Islet of Langerhans (tissue), 1 donor: ENCODE data around the gene C19orf47.
"Not testable (repeated sequence)": the region's sequence is repeated elsewhere in the genome, so short reads cannot be mapped to it uniquely, and the experiment has no call there.

Experiments used
- FAIRE-seq: peaks from one replicate; lab custom pipeline; 2011; peaks lifted over from hg19 to GRCh38; lab: Jason Lieb, UNC

Gene C19orf47

DNA sequence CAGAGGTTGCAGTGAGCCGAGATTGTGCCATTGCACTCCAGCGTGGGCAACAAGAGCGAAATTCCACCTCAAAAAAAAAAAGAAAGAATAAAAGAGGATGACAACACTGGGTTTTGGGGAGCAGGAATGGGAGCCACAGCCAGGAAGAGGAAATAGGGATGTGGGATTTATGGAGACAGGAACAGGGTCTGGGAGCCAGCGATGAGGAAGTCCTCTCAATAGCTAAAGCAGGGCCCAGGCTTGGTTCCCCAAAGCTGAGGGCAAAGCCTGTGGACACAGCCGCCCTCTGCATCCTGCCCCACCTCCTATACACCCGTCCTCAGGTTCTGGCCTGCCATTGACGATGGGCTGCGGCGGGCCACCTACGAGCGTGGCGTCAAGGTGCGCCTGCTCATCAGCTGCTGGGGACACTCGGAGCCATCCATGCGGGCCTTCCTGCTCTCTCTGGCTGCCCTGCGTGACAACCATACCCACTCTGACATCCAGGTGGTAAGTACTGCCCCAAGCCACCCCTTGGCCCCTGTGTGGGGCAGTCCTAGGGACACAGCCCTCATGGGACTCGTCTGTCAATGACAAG is 28.2 kb upstream of the C19orf47 start:
- FAIRE-seq: no peak

DNA sequence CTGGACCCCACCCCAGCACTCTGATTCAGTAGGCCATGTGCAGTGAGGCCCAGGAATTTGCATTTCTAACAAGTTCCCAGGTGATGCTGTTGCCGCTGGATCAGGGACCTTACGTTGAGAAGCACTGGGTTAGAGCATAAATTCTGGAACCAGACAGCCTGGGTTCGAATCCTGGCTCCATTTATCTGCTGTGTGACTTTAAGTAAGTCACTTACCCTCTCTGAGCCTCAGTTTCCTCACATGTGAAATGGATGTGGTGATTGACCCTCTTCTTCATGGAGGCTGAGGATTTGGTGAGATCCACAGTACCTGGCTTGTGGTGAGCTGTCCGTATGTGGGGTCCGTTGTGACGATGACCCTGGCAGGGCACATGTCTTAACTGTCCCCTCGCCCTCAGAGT is 25.9 kb upstream of the C19orf47 start:
- no peak for FAIRE-seq

GRCh38 chr19:40371802-40372122 is 23.6 kb upstream of the C19orf47 start:
- FAIRE-seq: no peak

DNA sequence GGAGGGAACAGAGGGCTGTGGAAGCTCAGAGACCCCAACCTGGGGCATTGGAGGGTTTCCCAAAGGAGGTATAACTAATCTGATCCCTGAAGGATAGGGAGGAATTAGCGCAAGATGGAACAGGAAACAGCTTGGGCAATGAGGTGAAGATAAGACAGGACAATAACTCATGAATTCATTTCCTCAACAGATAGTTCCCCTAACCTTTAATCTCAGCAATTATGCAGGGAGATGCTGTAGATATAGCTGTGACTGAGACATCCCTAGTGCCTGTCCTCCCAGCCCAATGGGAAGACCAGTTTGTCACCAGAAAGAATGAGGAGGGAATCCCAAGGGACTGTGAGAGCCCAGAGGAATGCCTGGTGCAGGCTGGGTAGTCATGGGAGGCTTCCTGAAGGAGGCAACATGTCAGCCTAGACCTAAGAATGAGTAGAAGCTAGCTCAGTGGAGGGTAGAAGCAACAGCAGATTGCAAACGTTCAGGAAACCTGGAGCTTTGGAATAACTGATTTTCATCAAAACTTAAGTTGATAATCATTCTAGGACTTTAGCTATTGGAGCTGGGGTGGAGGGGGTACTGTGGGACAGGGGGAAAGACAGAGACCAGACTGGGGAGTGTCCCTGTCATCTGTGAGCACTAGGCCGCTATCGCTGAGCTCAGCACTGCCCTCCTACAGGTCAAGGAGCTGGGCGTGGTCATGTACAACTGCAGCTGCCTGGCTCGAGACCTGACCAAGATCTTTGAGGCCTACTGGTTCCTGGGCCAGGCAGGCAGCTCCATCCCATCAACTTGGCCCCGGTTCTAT is 23.0 kb upstream of the C19orf47 start:
- no peak for FAIRE-seq

DNA sequence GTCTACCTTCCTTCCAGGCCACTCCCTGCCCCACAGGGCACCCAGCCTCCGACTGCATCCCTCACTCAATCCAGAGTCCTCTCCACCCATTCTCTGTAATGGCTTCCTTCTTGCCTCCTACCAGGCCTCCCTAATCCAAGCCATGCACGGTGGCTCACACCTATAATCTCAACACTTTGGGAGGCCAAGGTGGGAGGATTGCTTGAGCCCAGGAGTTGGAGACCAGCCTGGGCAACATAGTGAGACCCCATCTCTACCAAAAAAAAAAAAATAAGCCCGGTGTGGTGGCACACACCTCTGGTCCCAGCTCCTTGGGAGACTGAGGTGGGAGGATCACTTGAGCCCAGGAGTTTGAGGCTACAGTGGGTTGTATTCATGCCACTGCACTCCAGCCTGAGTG is 22.1 kb upstream of the C19orf47 start:
- not testable (repeated sequence) for FAIRE-seq

DNA sequence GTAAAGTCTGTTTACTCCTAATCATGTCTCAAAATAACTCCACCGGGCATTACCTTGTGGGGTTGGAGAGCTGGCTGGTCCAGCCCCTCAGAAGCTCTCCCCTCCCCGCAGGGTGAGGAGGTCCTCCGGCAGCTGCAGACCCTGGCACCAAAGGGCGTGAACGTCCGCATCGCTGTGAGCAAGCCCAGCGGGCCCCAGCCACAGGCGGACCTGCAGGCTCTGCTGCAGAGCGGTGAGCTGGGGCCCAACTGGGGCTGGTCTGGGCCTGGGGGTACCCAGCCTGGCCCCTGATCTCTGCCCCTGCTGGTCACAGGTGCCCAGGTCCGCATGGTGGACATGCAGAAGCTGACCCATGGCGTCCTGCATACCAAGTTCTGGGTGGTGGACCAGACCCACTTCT is 21.6 kb upstream of the C19orf47 start:
- FAIRE-seq: no peak

DNA sequence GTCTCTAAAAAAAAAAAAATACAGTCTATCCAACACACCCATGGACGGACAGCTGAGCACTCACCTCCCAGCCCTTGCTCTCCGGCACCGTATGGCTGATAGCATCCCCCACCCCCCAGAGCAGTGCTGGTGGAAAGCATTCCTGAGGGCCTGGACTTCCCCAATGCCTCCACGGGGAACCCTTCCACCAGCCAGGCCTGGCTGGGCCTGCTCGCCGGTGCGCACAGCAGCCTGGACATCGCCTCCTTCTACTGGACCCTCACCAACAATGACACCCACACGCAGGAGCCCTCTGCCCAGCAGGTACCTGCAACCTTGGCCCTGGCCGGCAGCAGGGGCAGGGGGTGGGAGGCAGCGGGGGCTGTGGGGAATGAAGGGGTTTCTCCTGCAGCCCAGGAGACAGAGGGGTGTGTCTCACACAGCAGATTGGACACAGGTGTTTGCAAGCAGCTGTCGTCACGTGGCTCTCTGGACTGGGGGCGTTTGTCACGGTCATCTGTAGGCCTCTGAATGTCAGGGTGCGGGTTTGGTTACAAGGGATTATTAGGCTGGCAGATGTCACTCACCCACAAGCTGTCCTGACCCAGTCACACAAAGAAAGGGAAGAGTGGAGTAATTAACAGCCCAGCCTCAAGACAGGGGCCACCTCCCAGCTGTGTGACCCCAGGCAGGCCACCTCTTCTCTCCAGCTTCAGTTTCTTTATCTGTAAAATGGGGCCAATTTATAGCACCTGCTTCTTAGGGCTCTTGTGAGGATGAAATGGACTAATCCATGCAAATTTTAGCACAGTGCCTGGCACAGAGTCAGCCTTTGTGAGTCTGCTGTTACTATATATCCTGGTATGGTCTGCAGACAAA is 19.6 kb upstream of the C19orf47 start:
- FAIRE-seq: no peak

GRCh38 chr19:40366697-40367561 is 18.7 kb upstream of the C19orf47 start:
- FAIRE-seq: no peak

DNA sequence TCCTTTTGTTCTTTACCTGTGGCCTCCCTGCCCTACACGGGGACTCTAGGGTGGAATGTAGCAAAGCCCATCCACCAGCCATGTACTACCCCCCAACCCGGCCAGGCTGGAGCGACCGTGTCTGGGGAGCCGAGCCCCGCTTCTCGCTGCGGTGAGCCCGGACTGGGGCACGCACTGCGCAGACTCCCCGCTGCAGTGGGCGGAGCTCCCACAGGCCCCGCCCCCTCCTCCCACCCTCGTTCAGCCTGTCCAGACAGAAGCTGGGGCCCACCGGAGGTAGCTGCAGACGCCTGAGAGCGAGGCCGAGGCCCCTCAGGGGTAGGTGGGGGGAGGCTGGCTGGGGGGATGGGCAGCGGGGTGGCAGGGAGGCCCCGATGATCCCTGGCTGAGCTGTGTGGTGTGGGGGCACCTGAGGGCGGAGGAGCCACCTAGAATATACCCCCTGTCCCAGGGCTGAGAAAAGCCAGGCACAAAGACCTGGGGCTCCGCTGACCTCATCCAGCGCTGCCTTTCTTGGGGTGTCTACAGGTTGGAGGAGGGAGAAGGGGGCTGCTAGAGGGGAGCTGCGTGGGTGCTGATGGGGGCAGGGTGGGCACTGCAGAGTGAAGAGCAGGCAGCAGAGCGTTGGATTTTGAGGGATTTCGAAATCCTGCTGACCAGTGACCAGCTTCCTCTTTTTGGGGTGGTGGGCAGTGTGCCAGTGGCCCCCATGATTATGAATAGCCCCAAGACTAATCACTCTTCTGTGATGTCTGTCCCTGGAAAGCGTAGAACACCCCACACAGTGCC is 17.6 kb upstream of the C19orf47 start:
- no peak for FAIRE-seq

DNA sequence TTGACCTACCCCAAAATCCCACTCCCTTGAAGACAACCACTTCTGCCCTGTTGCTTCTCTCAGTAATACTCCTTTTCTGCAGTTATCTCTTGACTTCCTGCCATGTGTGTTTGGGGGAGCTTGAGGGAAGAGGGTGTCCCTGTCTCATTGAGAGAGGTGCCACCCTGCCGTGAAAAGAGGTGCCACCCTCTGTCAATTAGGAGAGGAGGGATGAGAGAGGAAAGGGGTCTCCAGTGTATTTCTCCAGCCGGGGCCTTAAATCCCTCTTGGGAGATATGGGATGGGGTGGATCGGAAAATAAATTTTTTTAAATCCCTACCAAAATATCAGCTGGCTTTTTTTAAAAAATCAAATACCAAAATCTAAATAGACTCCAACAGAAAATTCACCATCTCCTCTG is 16.8 kb upstream of the C19orf47 start:
- no peak for FAIRE-seq

DNA sequence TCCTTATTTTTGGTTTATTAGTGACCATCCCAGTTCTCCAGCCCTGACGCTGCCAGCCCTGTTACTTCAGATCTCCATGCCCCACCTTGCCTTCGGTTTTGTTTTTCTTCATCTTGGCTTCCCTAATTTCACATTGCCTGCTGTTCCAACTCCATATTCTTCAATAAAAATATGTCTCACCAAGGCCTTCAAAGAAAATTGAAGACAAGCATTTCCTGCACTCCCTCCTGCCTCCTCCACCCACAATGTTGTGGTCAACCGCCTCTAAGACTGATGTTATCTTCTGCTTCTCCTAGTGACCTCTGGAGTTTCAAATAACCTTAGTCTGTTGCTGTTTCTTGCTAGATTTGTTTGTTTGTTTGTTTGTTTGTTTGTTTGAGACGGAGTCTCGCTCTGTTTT is 14.9 kb upstream of the C19orf47 start:
- FAIRE-seq: no peak

DNA sequence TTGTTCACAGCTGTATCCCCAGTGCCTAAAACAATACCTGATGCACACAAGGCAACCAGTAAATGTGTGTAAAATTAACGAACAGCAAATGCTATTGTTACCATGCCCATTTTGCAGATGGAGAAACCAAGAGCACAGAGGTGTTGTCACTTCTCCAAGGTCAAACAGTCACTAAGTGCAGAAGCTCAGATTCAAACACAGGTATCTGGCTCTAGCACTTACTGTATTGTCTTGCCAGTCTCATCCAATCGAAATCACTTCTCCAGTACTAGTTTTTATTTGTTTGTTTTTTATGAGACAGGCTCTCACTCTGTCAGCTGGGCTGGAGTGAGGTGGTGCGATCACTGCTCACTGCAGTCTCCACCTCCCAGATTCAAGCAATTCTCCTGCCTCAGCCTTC is 14.0 kb upstream of the C19orf47 start:
- no peak for FAIRE-seq

DNA sequence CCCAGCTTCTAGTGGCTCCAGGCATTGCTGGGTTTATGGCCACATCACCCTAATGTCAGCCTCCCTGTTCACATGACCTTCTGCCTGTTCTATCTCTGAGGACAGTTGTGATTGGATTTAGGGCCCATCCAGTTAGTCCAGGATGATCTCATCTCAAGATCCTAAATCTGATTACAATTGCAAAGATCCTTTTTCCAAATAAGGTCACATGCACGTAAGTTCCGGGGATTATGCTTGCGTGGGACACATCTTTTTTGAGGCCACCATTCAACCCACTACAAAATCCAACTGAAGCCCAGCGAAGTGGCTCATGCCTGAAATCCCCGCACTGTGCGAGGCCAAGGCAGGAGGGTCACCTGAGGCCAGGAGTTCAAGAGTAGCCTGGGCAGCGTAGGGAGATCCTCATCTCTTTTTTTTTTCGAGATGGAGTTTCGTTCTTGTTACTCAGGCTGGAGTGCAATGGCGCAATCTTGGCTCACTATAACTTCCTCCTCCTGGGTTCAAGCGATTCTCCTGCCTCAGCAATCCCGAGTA is 12.6 kb upstream of the C19orf47 start:
- FAIRE-seq: no peak

DNA sequence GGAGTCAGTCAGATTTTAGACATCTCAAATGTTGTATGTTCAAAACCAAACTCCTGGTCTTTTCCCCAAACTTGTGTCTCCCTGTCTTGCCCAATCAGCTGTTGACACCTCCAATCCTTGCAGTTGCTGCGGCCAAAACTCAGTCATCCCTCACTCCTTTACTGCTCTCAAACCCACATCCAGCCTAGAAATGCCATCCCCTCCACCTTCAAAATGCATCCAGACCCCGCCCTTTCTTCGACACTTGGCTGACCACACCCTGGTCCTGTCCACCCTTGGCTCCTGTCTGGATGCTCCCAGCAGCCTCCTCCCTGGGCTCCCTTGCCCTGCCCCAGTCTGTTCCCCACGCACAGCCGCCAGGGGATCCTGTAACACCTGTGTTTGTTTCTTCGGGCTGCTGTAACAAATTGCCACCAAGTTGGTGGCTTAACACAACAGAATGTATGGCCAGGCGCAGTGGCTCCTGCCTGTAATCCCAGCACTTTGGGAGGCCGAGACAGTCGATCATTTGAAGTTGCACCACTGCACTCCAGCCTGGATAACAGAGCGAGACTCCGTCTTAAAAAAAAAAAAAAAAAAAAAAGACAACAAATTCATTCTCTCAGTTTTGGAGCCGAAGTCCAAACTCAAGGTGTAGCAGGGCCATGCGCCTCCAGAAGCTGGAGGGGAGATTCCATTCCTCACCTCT is 12.0 kb upstream of the C19orf47 start:
- FAIRE-seq: no peak

DNA sequence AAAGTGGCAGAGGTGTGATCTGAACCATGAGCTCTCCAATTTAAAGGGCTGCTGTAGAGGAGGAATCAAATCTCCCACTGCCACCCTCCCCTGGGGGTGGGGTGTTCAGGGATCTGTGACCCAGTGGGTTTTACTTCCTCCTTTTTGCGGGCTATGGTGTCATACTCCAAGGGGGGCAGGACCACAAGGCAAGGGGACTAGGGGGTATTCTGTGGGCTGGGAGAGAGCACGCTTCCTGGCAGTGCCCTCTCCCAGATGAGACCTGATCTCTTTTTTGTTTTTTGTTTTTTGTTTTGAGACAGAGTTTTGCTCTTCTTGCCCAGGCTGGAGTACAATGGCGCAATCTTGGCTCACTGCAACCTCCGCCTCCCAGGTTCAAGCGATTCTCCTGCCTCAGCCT is 10.6 kb upstream of the C19orf47 start:
- FAIRE-seq: no peak

DNA sequence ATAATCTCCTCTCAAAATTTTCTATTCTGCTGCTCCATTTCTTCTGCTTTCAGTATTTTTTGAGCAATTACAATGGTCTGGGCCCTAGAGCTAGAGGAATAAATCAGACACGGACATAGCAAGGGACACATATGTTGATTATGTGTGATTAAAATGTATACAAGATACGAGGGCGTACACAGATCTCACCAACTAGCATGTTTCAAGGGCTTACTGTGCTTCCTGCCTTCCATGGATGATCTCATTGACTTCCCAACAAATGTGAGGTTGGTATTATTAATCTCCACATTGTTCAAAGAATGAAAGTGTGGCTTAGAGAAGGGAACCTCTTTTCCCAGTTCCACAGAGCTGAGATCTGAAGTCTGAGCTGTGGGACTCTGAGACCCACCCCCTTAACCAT is 9.4 kb upstream of the C19orf47 start:
- no peak for FAIRE-seq

- no peak for FAIRE-seq
Observed at GRCh38 chr19:40356681-40357595, 8.7 kb upstream of the C19orf47 start.

- FAIRE-seq: no peak
Observed at GRCh38 chr19:40355975-40356680, 7.9 kb upstream of the C19orf47 start.

GRCh38 chr19:40348961-40349507 is 837 bp upstream of the C19orf47 start:
- no peak for FAIRE-seq
